ENCODE results near the gene NKX2-2.

NKX2-2 gene

GRCh38 chr20:21513881-21514540 lies at the start of gene NKX2-2:
Gene NKX2-2 (minus strand): TSS chr20:21514064. CDS start chr20:21513669, 395 bp downstream.
- DNase-seq (ENCODE audit: low read depth in 2 of 2) = no peak

GRCh38 chr20:21562656-21563055 lies 48.8 kb upstream of the NKX2-2 start:
- no peak for DNase-seq (ENCODE audit: low read depth in 2 of 2)

GRCh38 chr20:21559305-21559704 lies 45.4 kb upstream of the NKX2-2 start:
- no peak for DNase-seq (ENCODE audit: low read depth in 2 of 2)

GRCh38 chr20:21557241-21558020 lies 43.6 kb upstream of the NKX2-2 start:
- DNase-seq (ENCODE audit: low read depth in 2 of 2) = no peak

- DNase-seq (ENCODE audit: low read depth in 2 of 2) = no peak
Observed at GRCh38 chr20:21556398-21556797, 42.5 kb upstream of the NKX2-2 start.

- DNase-seq (ENCODE audit: low read depth in 2 of 2) = no peak
Observed at GRCh38 chr20:21555470-21556120, 41.7 kb upstream of the NKX2-2 start.

- DNase-seq (ENCODE audit: low read depth in 2 of 2) = no peak
Observed at GRCh38 chr20:21554985-21555384, 41.1 kb upstream of the NKX2-2 start.

GRCh38 chr20:21554376-21554890 lies 40.6 kb upstream of the NKX2-2 start:
- DNase-seq (ENCODE audit: low read depth in 2 of 2) = no peak

GRCh38 chr20:21550587-21550986 lies 36.7 kb upstream of the NKX2-2 start:
- DNase-seq (ENCODE audit: low read depth in 2 of 2) = no peak

- peak in 1 of 2 donors; percentile 25 for DNase-seq (ENCODE audit: low read depth in 2 of 2)
Observed at GRCh38 chr20:21548390-21549035, 34.6 kb upstream of the NKX2-2 start.

- DNase-seq (ENCODE audit: low read depth in 2 of 2) = no peak
Observed at GRCh38 chr20:21546355-21546754, 32.5 kb upstream of the NKX2-2 start.

- DNase-seq (ENCODE audit: low read depth in 2 of 2) = no peak
Observed at GRCh38 chr20:21539512-21539911, 25.6 kb upstream of the NKX2-2 start.

GRCh38 chr20:21534886-21535285 lies 21.0 kb upstream of the NKX2-2 start:
- no peak for DNase-seq (ENCODE audit: low read depth in 2 of 2)

- no peak for DNase-seq (ENCODE audit: low read depth in 2 of 2)
Observed at GRCh38 chr20:21534453-21534852, 20.6 kb upstream of the NKX2-2 start.

GRCh38 chr20:21529863-21530262 lies 16.0 kb upstream of the NKX2-2 start:
- DNase-seq (ENCODE audit: low read depth in 2 of 2) = no peak

- no peak for DNase-seq (ENCODE audit: low read depth in 2 of 2)
Observed at GRCh38 chr20:21528870-21529269, 15.0 kb upstream of the NKX2-2 start.

- no peak for DNase-seq (ENCODE audit: low read depth in 2 of 2)
Observed at GRCh38 chr20:21527908-21528307, 14.0 kb upstream of the NKX2-2 start.

- no peak for DNase-seq (ENCODE audit: low read depth in 2 of 2)
Observed at GRCh38 chr20:21526776-21527175, 12.9 kb upstream of the NKX2-2 start.

- no peak for DNase-seq (ENCODE audit: low read depth in 2 of 2)
Observed at GRCh38 chr20:21523895-21524294, 10.0 kb upstream of the NKX2-2 start.

GRCh38 chr20:21523281-21523868 lies 9.5 kb upstream of the NKX2-2 start:
- no peak for DNase-seq (ENCODE audit: low read depth in 2 of 2)

- DNase-seq (ENCODE audit: low read depth in 2 of 2) = no peak
Observed at GRCh38 chr20:21522481-21523280, 8.8 kb upstream of the NKX2-2 start.
